ENCODE results near the gene PLA2G2C.

PLA2G2C gene

GRCh38 chr1:20194757-20195461 is 8.6 kb upstream of the PLA2G2C start:
- peak; percentile 76 for DNase-seq (ENCODE audit: low spot score)
- peak; percentile 95 for TF ChIP-seq CTCF (IDR thresholded peaks at IDR 0.05; ENCODE audit: extremely low read depth, missing control alignments)

GRCh38 chr1:20194224-20194623 is 7.9 kb upstream of the PLA2G2C start:
- no peak for TF ChIP-seq CTCF (IDR thresholded peaks at IDR 0.05; ENCODE audit: extremely low read depth, missing control alignments)
- DNase-seq (ENCODE audit: low spot score) = no peak

- TF ChIP-seq CTCF (IDR thresholded peaks at IDR 0.05; ENCODE audit: extremely low read depth, missing control alignments) = no peak
- no peak for DNase-seq (ENCODE audit: low spot score)
Measured at GRCh38 chr1:20192871-20193411, 6.6 kb upstream of the PLA2G2C start.

- TF ChIP-seq CTCF (IDR thresholded peaks at IDR 0.05; ENCODE audit: extremely low read depth, missing control alignments) = no peak
- DNase-seq (ENCODE audit: low spot score) = no peak
Measured at GRCh38 chr1:20192364-20192763, 6.0 kb upstream of the PLA2G2C start.

GRCh38 chr1:20191266-20191825 is 5.0 kb upstream of the PLA2G2C start:
- DNase-seq (ENCODE audit: low spot score) = no peak
- no peak for TF ChIP-seq CTCF (IDR thresholded peaks at IDR 0.05; ENCODE audit: extremely low read depth, missing control alignments)

GRCh38 chr1:20190256-20191160 is 4.2 kb upstream of the PLA2G2C start:
- DNase-seq (ENCODE audit: low spot score) = no peak
- TF ChIP-seq CTCF (IDR thresholded peaks at IDR 0.05; ENCODE audit: extremely low read depth, missing control alignments) = no peak

GRCh38 chr1:20189664-20190063 is 3.3 kb upstream of the PLA2G2C start:
- no peak for DNase-seq (ENCODE audit: low spot score)
- no peak for TF ChIP-seq CTCF (IDR thresholded peaks at IDR 0.05; ENCODE audit: extremely low read depth, missing control alignments)
